ENCODE data around the gene ALMS1. TPM values are rescaled to one million over a fixed set of nuclear protein-coding genes. Genes with fewer than 3 reads are reported as not detected.

The ALMS1 gene
- total and polyA plus RNA-seq, 9 of the 15 experiments (the other 6 are each of a cell fraction or from before 2014, with no cell fraction given), result 1.4 to 26.3 (median 13.6) TPM

GRCh38 chr2:73385504-73386341 lies at the start of gene ALMS1 (continued):
- TF ChIP-seq USF2 (CRISPR knock-in tag; IDR thresholded peaks at IDR 0.05), result peak; percentile 64
- no peak for TF ChIP-seq CEBPB (tag; IDR thresholded peaks at IDR 0.05)
- no peak for TF ChIP-seq NUFIP1 (IDR thresholded peaks at IDR 0.05; ENCODE audit: partially characterized antibody)
- peak; percentile 82; the same call in 1 of the 2 replicates for TF ChIP-seq PHF8 (IDR thresholded peaks at IDR 0.05; ENCODE audit: borderline replicate concordance, low read length)
- TF ChIP-seq ZNF282 (CRISPR knock-in tag; IDR thresholded peaks at IDR 0.05), result no peak
- TF ChIP-seq SMAD3 (CRISPR knock-in tag; conservative IDR thresholded peaks at IDR 0.05), result no peak
- TF ChIP-seq KHSRP (IDR thresholded peaks at IDR 0.05), result no peak
- no peak for TF ChIP-seq CBX8 (IDR thresholded peaks at IDR 0.05; ENCODE audit: borderline replicate concordance, extremely low read depth, low read depth, low read length, poor library complexity, severe bottlenecking)
- TF ChIP-seq LEF1 (IDR thresholded peaks at IDR 0.05), result no peak
- peak; percentile 96 for TF ChIP-seq ZNF263 (CRISPR knock-in tag; IDR thresholded peaks at IDR 0.05; ENCODE audit: borderline replicate concordance)
- TF ChIP-seq POLR3G (IDR thresholded peaks at IDR 0.05; ENCODE audit: extremely low read depth, insufficient read length, insufficient replicate concordance), result no peak
- TF ChIP-seq CREB1 (IDR thresholded peaks at IDR 0.05), result peak; percentile 80
- TF ChIP-seq CREB1 (CRISPR knock-in tag; IDR thresholded peaks at IDR 0.05), result no peak; the same call in 1 of the 2 replicates
- TF ChIP-seq ELF4 (CRISPR knock-in tag; IDR thresholded peaks at IDR 0.05), result no peak
- no peak for TF ChIP-seq TAL1 (IDR thresholded peaks at IDR 0.05)
- no peak for TF ChIP-seq ZNF436 (CRISPR knock-in tag; IDR thresholded peaks at IDR 0.05)
- TF ChIP-seq SREBF2 (CRISPR knock-in tag; IDR thresholded peaks at IDR 0.05), result no peak
- no peak for TF ChIP-seq LARP7 (IDR thresholded peaks at IDR 0.05)
- no peak for TF ChIP-seq ZNF407 (IDR thresholded peaks at IDR 0.05; ENCODE audit: low read depth)

Data from K562 (cell line).